H1 (cell line): ENCODE results near the gene HOXB4. TPM values are rescaled to one million over a fixed set of nuclear protein-coding genes. Genes with fewer than 3 reads are reported as not detected.

ENCODE experiments used
- CTCF ChIA-PET: fragments of 300-600 bp; sonication (Branson Sonifier 250); formaldehyde crosslinking; loops from one replicate; lab custom pipeline; 2021; ENCODE audit not compliant: partially characterized antibody; lab: Charles Lee
- POLR2A ChIA-PET: fragments of 300-600 bp; sonication (Branson Sonifier 250); formaldehyde crosslinking; loops from one replicate; lab custom pipeline; 2021; ENCODE audit warnings: inconsistent platforms; ENCODE audit not compliant: partially characterized antibody; lab: Charles Lee
- DNase-seq, 2 experiments: peaks; one replicate each; pipeline versions ENCODE4 v3.0.0 to v3.0.0-alpha.2; 2010 to 2022; ENCODE audit warnings: low spot score in 2 of 2, low read depth in 1 of 2, mixed read lengths in 1 of 2
- FAIRE-seq: peaks from 2 replicates; lab custom pipeline; 2011; peaks lifted over from hg19 to GRCh38; lab: Jason Lieb, UNC
- H2AFZ ChIP-seq: 2 replicates; pipeline ENCODE4 v1.8.1; 2012; ENCODE audit warnings: low read length, inconsistent platforms
- H2AK5ac ChIP-seq: 2 replicates; pipeline ENCODE4 v1.6.1; 2013; ENCODE audit warnings: low read depth, low read length
- H2BK120ac ChIP-seq: replicated peaks from 2 replicates; pipeline ENCODE3; 2013; ENCODE audit warnings: low read depth, low read length, inconsistent platforms
- H2BK12ac ChIP-seq: 2 replicates; pipeline ENCODE4 v1.6.1; 2013; ENCODE audit warnings: low read depth, low read length
- H2BK15ac ChIP-seq: 2 replicates; pipeline ENCODE4 v1.6.1; 2013; ENCODE audit warnings: low read length
- H2BK20ac ChIP-seq: 2 replicates; pipeline ENCODE4 v1.6.1; 2013; ENCODE audit warnings: low read length
- H2BK5ac ChIP-seq: 2 replicates; pipeline ENCODE4 v1.6.1; 2013; ENCODE audit warnings: low read depth, low read length
- H3K14ac ChIP-seq: 2 replicates; pipeline ENCODE4 v1.6.1; 2013; ENCODE audit warnings: inconsistent platforms; ENCODE audit not compliant: insufficient read length
- H3K18ac ChIP-seq: 2 replicates; pipeline ENCODE4 v1.6.1; 2013; ENCODE audit warnings: low read length; ENCODE audit errors: extremely low read depth
- H3K23ac ChIP-seq: 2 replicates; pipeline ENCODE4 v1.6.1; 2013; ENCODE audit warnings: inconsistent platforms; ENCODE audit not compliant: insufficient read length
- H3K23me2 ChIP-seq: 2 replicates; pipeline ENCODE4 v1.6.1; 2013; ENCODE audit warnings: low read depth, low read length
- H3K27ac ChIP-seq: 2 replicates; pipeline ENCODE4 v1.6.1; 2011; ENCODE audit warnings: low read depth, low read length, inconsistent platforms
- H3K27me3 ChIP-seq, 4 experiments: replicated peaks in 1 of 4; 1 replicate in 1 of 4; 2 replicates in 3 of 4; pipeline versions ENCODE4 v1.6.1 to v1.8.1; 2011 to 2013; ENCODE audit warnings: low read length in 3 of 4, mild to moderate bottlenecking in 3 of 4, inconsistent platforms in 2 of 4, mixed read lengths in 2 of 4, moderate library complexity in 1 of 4; ENCODE audit not compliant: control insufficient read depth in 3 of 4, insufficient read depth in 3 of 4; ENCODE audit errors: extremely low read depth in 1 of 4
- H3K36me3 ChIP-seq, 4 experiments: 2 replicates each; pipeline versions ENCODE4 v1.6.1 to v1.8.1; 2011 to 2013; ENCODE audit warnings: mild to moderate bottlenecking in 4 of 4, low read length in 3 of 4, moderate library complexity in 2 of 4, control low read depth in 1 of 4, inconsistent platforms in 1 of 4; ENCODE audit not compliant: insufficient read depth in 4 of 4, control insufficient read depth in 2 of 4
- H3K4ac ChIP-seq: replicated peaks from 2 replicates; pipeline ENCODE3; 2013; ENCODE audit warnings: low read length, low read depth, mixed read lengths, inconsistent platforms; ENCODE audit not compliant: insufficient read length
- H3K4me1 ChIP-seq, 4 experiments: replicated peaks in 1 of 4; 1 replicate in 1 of 4; 2 replicates in 3 of 4; pipeline versions ENCODE4 v1.6.1 to v1.8.1; 2011 to 2013; ENCODE audit warnings: low read length in 3 of 4, inconsistent platforms in 2 of 4, mixed read lengths in 1 of 4; ENCODE audit not compliant: insufficient read depth in 4 of 4, control insufficient read depth in 3 of 4
- H3K4me2 ChIP-seq, 2 experiments: 2 replicates each; pipeline versions ENCODE4 v1.6.1 to v1.8.1; 2011 to 2013; ENCODE audit warnings: low read depth in 2 of 2, low read length in 2 of 2, control low read depth in 1 of 2, inconsistent platforms in 1 of 2, mild to moderate bottlenecking in 1 of 2; ENCODE audit not compliant: insufficient read depth in 1 of 2
- H3K4me3 ChIP-seq, 4 experiments: fragments of 200-600, 300-600 bp in 1 of 4; sonication (generic), shearing (Covaris generic), sonication (Bioruptor Twin) in 1 of 4; 2 replicates each; pipeline versions ENCODE4 v1.5.1 to v1.8.1; 2011 to 2016; ENCODE audit warnings: low read length in 4 of 4, low read depth in 3 of 4, control low read depth in 2 of 4, inconsistent platforms in 2 of 4, mild to moderate bottlenecking in 2 of 4, mixed read lengths in 1 of 4, moderate library complexity in 1 of 4; ENCODE audit not compliant: insufficient read depth in 2 of 4; ENCODE audit errors: extremely low read depth in 1 of 4
- H3K56ac ChIP-seq: replicated peaks from 2 replicates; pipeline ENCODE3; 2013; ENCODE audit warnings: low read depth, mild to moderate bottlenecking, mixed read lengths, low read length, inconsistent platforms; ENCODE audit not compliant: insufficient read length
- H3K79me1 ChIP-seq: 2 replicates; pipeline ENCODE4 v1.6.1; 2013; ENCODE audit warnings: low read depth, low read length, control low read depth
- H3K79me2 ChIP-seq, 2 experiments: 2 replicates each; pipeline versions ENCODE4 v1.6.1 to v1.8.1; 2012 to 2013; ENCODE audit warnings: low read length in 2 of 2, mild to moderate bottlenecking in 2 of 2, inconsistent platforms in 1 of 2; ENCODE audit not compliant: insufficient read depth in 2 of 2, control insufficient read depth in 1 of 2
- H3K9ac ChIP-seq, 4 experiments: replicated peaks in 1 of 4; 1 replicate in 1 of 4; 2 replicates in 3 of 4; pipeline versions ENCODE4 v1.6.1 to v1.8.1; 2011 to 2013; ENCODE audit warnings: low read depth in 3 of 4, low read length in 3 of 4, control low read depth in 2 of 4, mild to moderate bottlenecking in 2 of 4, moderate library complexity in 2 of 4, inconsistent platforms in 1 of 4; ENCODE audit errors: extremely low read depth in 1 of 4
- H3K9me3 ChIP-seq, 2 experiments: 2 replicates each; pipeline versions ENCODE4 v1.6.1 to v1.8.1; 2012 to 2013; ENCODE audit warnings: mild to moderate bottlenecking in 2 of 2, moderate library complexity in 2 of 2, control low read depth in 1 of 2, inconsistent platforms in 1 of 2, low read depth in 1 of 2, low read length in 1 of 2, mixed read lengths in 1 of 2; ENCODE audit not compliant: insufficient read depth in 2 of 2
- H4K20me1 ChIP-seq, 2 experiments: replicated peaks in 1 of 2; 2 replicates each; pipeline versions ENCODE3 to v1.8.1; 2011 to 2013; ENCODE audit warnings: inconsistent platforms in 2 of 2, low read length in 2 of 2, mild to moderate bottlenecking in 1 of 2; ENCODE audit not compliant: insufficient read depth in 2 of 2, control insufficient read depth in 1 of 2
- H4K5ac ChIP-seq: 2 replicates; pipeline ENCODE4 v1.6.1; 2013; ENCODE audit warnings: low read length, low read depth, mixed read lengths, inconsistent platforms; ENCODE audit not compliant: insufficient read length
- H4K8ac ChIP-seq: 2 replicates; pipeline ENCODE4 v1.8.0; 2013; ENCODE audit warnings: mild to moderate bottlenecking, moderate library complexity, low read length, inconsistent platforms; ENCODE audit not compliant: insufficient read depth; ENCODE audit errors: extremely low read depth
- H4K91ac ChIP-seq: replicated peaks from 2 replicates; pipeline ENCODE3; 2013; ENCODE audit warnings: low read length, mixed read lengths, inconsistent platforms; ENCODE audit not compliant: insufficient read length
- ATF2 ChIP-seq: IDR thresholded peaks from 2 replicates; pipeline ENCODE4 v1.6.1; 2012; ENCODE audit warnings: low read length, inconsistent platforms
- CHD2 ChIP-seq: IDR thresholded peaks from 2 replicates; pipeline ENCODE4 v1.6.1; 2012; ENCODE audit warnings: low read length, improper control_type of control experiment
- E2F6 ChIP-seq: IDR thresholded peaks from 2 replicates; pipeline ENCODE4 v1.6.1; 2012; ENCODE audit warnings: inconsistent platforms
- EZH2 ChIP-seq: fragments of 200-600 bp; sonication (generic); IDR thresholded peaks from 2 replicates; pipeline ENCODE4 v1.7.1; 2012; ENCODE audit warnings: low read depth, mild to moderate bottlenecking, moderate library complexity, low read length, inconsistent platforms; ENCODE audit not compliant: severe bottlenecking
- JUND ChIP-seq: IDR thresholded peaks from 2 replicates; pipeline ENCODE4 v1.6.1; 2011; ENCODE audit warnings: mild to moderate bottlenecking, improper control_type of control experiment, low read length
- NRF1 ChIP-seq: IDR thresholded peaks from 2 replicates; pipeline ENCODE4 v1.6.1; 2011; ENCODE audit warnings: mild to moderate bottlenecking, low read depth, low read length, improper control_type of control experiment
- PHF8 ChIP-seq: fragments of 200-600 bp; sonication (generic); conservative IDR thresholded peaks from 2 replicates; pipeline ENCODE4 v1.7.1; 2012; ENCODE audit warnings: low read depth, mild to moderate bottlenecking, inconsistent platforms, low read length, moderate library complexity
- RNF2 ChIP-seq: fragments of 200-900, 300-1000 bp; sonication (generic); IDR thresholded peaks from 2 replicates; pipeline ENCODE4 v1.7.1; 2016; ENCODE audit warnings: borderline replicate concordance, low read depth, mild to moderate bottlenecking, antibody characterized with exemption, low read length; ENCODE audit not compliant: poor library complexity, severe bottlenecking; ENCODE audit errors: missing control alignments
- SRF ChIP-seq: IDR thresholded peaks from 2 replicates; pipeline ENCODE4 v1.6.1; 2011; ENCODE audit warnings: mild to moderate bottlenecking, low read depth, low read length, moderate library complexity
- WGBS, 2 experiments: shearing (Covaris generic) in 1 of 2; methylation state at CpG; one replicate each; pipeline versions ENCODE4 v1.1.6 to v1.1.7; 2013 to 2015; ENCODE audit warnings: low lambda C conversion rate in 2 of 2, mixed read lengths in 2 of 2, inconsistent platforms in 1 of 2, low coverage in 1 of 2, missing lambda C conversion rate in 1 of 2; ENCODE audit not compliant: insufficient replicate concordance in 2 of 2, insufficient coverage in 1 of 2, insufficient read length in 1 of 2; ENCODE audit errors: extremely low coverage in 1 of 2, missing lambda C conversion rate in 1 of 2; 5-methylcytosine and 5-hydroxymethylcytosine counted together
- polyA plus RNA-seq, 7 experiments: library from polyadenylated mRNA; depleted of rRNA in 3 of 7; stranded (reverse) in 5 of 7; unstranded in 2 of 7; fragments of >200 nt in 5 of 7; fragments of 200-250 nt in 2 of 7; gene quantifications; 1 replicate in 5 of 7; 2 replicates in 1 of 7; 4 replicates in 1 of 7; pipeline versions ENCODE4 v1.2.1 to v1.2.3, GENCODE V29; 2011 to 2013; ENCODE audit warnings: missing spikeins in 2 of 7, mixed read lengths in 2 of 7
- total RNA-seq: library from RNA; stranded (reverse); fragmentation: NEBNext Ultra II Directional; extraction: Animal tissue kit (Norgen Biotek cat#: 25700); gene quantifications from 2 replicates; pipeline ENCODE4 v1.2.1, GENCODE V29; 2021

HOXB4 gene
- total and polyA plus RNA-seq, 2 of the 8 experiments (the other 6 are each of a cell fraction or from before 2014, with no cell fraction given), result not detected

- H2AK5ac ChIP-seq, result no peak overlapping the region; the same call in 1 of the 2 replicates
- H4K8ac ChIP-seq, result no peak overlapping the region; the same call in 1 of the 2 replicates
- H3K27ac ChIP-seq, result no peak overlapping the region
- no peak overlapping the region for H3K9ac ChIP-seq
- H3K36me3 ChIP-seq, result peaks cover 0 to 13% (median 0%) of the 10 kb centered on the region in 4 experiments; a peak in 1 of 8 replicates
- no peak overlapping the region for H3K23ac ChIP-seq
- POLR2A ChIA-PET, result no interaction called here
- no peak overlapping the region for H2AFZ ChIP-seq
- H3K4me2 ChIP-seq, result no peak overlapping the region
- no peaks in the 10 kb centered on the region for H3K79me2 ChIP-seq
- H4K91ac ChIP-seq, result no peak overlapping the region
- no peak overlapping the region for H3K14ac ChIP-seq
- H3K56ac ChIP-seq, result no peak overlapping the region
- no peak overlapping the region for H2BK15ac ChIP-seq
- H3K23me2 ChIP-seq, result no peaks in the 10 kb centered on the region; the same call in 1 of the 2 replicates
- H2BK5ac ChIP-seq, result no peak overlapping the region
- no peaks in the 10 kb centered on the region for H3K9me3 ChIP-seq
- H3K4me1 ChIP-seq, result peaks cover 0 to 3% (median 1%) of the 10 kb centered on the region in 4 experiments; a peak in 5 of 7 replicates
- H3K18ac ChIP-seq, result no peak overlapping the region
- CTCF ChIA-PET, result interaction anchor here (0.9 to 4.4 kb wide), 8 partner anchors 12 to 379 kb away, joined by 3 to 21 read pairs (median 4); partner anchors contain the start of gene HOXB5
- 10% methylated on average over 30 of the region's 32 CpGs; no CpG with 5 or more reads in 1 of the 2 experiments for WGBS, 2 experiments
- H2BK120ac ChIP-seq, result no peak overlapping the region
- peaks cover 28 to 48% of the 10 kb centered on the region in 2 experiments for H4K20me1 ChIP-seq
- peak overlapping the region; percentile 39; the same call in 1 of the 2 replicates for H2BK12ac ChIP-seq
- no peak overlapping the region for H3K4ac ChIP-seq
- H3K79me1 ChIP-seq, result no peaks in the 10 kb centered on the region
- H3K4me3 ChIP-seq, result no peak overlapping the region
- FAIRE-seq, result no peak
- no peak overlapping the region; the same call in 1 of the 2 replicates for H2BK20ac ChIP-seq
- DNase-seq, result no peak
- peaks cover 98 to 100% (median 99%) of the 10 kb centered on the region in 4 experiments for H3K27me3 ChIP-seq
- no peak overlapping the region for H4K5ac ChIP-seq
- TF ChIP-seq EZH2 (peak; percentile 100), JUND (no peak), PHF8 (no peak), CHD2 (no peak), RNF2 (peak; percentile 100), NRF1 (no peak), SRF (no peak), E2F6 (no peak), ATF2 (no peak)
These were observed 41.8 kb upstream of the HOXB4 start for GRCh38 chr17:48619826-48620449.
